ENCODE data around the gene OSBPL10. TPM values are rescaled to one million over a fixed set of nuclear protein-coding genes. Genes with fewer than 3 reads are reported as not detected.

Gene OSBPL10
- total RNA-seq, 1 experiment from 2014 or later, result 4.8 TPM

- no peak for DNase-seq (ENCODE audit: low read depth)
Observed at GRCh38 chr3:31748281-31748932, 232.7 kb downstream of the OSBPL10 start.

- no peak for DNase-seq (ENCODE audit: low read depth)
Observed at GRCh38 chr3:31747785-31748184, 233.3 kb downstream of the OSBPL10 start.

GRCh38 chr3:31744913-31745312 is 236.1 kb downstream of the OSBPL10 start:
- DNase-seq (ENCODE audit: low read depth), result no peak

GRCh38 chr3:31743331-31744089 is 237.6 kb downstream of the OSBPL10 start:
- DNase-seq (ENCODE audit: low read depth), result no peak

- no peak for DNase-seq (ENCODE audit: low read depth)
Observed at GRCh38 chr3:31740397-31740796, 240.7 kb downstream of the OSBPL10 start.

- no peak for DNase-seq (ENCODE audit: low read depth)
Observed at GRCh38 chr3:31738412-31738811, 242.7 kb downstream of the OSBPL10 start.

- no peak for DNase-seq (ENCODE audit: low read depth)
Observed at GRCh38 chr3:31735667-31736066, 245.4 kb downstream of the OSBPL10 start.

GRCh38 chr3:31733234-31733667 is 247.8 kb downstream of the OSBPL10 start:
- no peak for DNase-seq (ENCODE audit: low read depth)

- DNase-seq (ENCODE audit: low read depth), result no peak
Observed at GRCh38 chr3:31732548-31732947, 248.5 kb downstream of the OSBPL10 start.

- DNase-seq (ENCODE audit: low read depth), result peak; percentile 32
Observed at GRCh38 chr3:31729573-31729972, 251.5 kb downstream of the OSBPL10 start.

- peak; percentile 16 for DNase-seq (ENCODE audit: low read depth)
Observed at GRCh38 chr3:31729082-31729481, 252.0 kb downstream of the OSBPL10 start.

- DNase-seq (ENCODE audit: low read depth), result no peak
Observed at GRCh38 chr3:31728403-31728802, 252.7 kb downstream of the OSBPL10 start.

GRCh38 chr3:31725976-31726375 is 255.1 kb downstream of the OSBPL10 start:
- no peak for DNase-seq (ENCODE audit: low read depth)

GRCh38 chr3:31725568-31725967 is 255.5 kb downstream of the OSBPL10 start:
- no peak for DNase-seq (ENCODE audit: low read depth)

GRCh38 chr3:31724651-31725050 is 256.4 kb downstream of the OSBPL10 start:
- no peak for DNase-seq (ENCODE audit: low read depth)

GRCh38 chr3:31724116-31724515 is 256.9 kb downstream of the OSBPL10 start:
- no peak for DNase-seq (ENCODE audit: low read depth)

- no peak for DNase-seq (ENCODE audit: low read depth)
Observed at GRCh38 chr3:31723701-31724100, 257.4 kb downstream of the OSBPL10 start.

GRCh38 chr3:31721676-31722075 is 259.4 kb downstream of the OSBPL10 start:
- no peak for DNase-seq (ENCODE audit: low read depth)

GRCh38 chr3:31714495-31715280 is 266.4 kb downstream of the OSBPL10 start:
- no peak for DNase-seq (ENCODE audit: low read depth)

- no peak for DNase-seq (ENCODE audit: low read depth)
Observed at GRCh38 chr3:31713816-31714215, 267.2 kb downstream of the OSBPL10 start.

- DNase-seq (ENCODE audit: low read depth), result no peak
Observed at GRCh38 chr3:31710123-31710803, 270.8 kb downstream of the OSBPL10 start.

- no peak for DNase-seq (ENCODE audit: low read depth)
Observed at GRCh38 chr3:31709526-31709925, 271.5 kb downstream of the OSBPL10 start.
